Measurements from ENCODE around the gene CD200R1.
"Not testable (repeated sequence)": the region's sequence is repeated elsewhere in the genome, so short reads cannot be mapped to it uniquely, and the experiment has no call there.

Gene CD200R1

GRCh38 chr3:112925560-112925959, 49.3 kb downstream of the CD200R1 start:
- H3K27me3 ChIP-seq (ENCODE audit: insufficient read depth, poor library complexity, severe bottlenecking) = no peaks in the 10 kb centered on the region
- TF ChIP-seq CTCF (IDR thresholded peaks at IDR 0.05; ENCODE audit: insufficient read depth, low read length) (no peak), SPI1 (IDR thresholded peaks at IDR 0.05; ENCODE audit: borderline replicate concordance, low read depth) (no peak), GABPA (IDR thresholded peaks at IDR 0.05; ENCODE audit: low read depth) (no peak), REST (IDR thresholded peaks at IDR 0.05; ENCODE audit: insufficient replicate concordance, low read depth) (no peak)
- no peak overlapping the region for H3K27ac ChIP-seq (replicated peaks)
- H3K4me3 ChIP-seq (replicated peaks; ENCODE audit: insufficient read depth, low read length) = no peak overlapping the region
- no peak for DNase-seq (ENCODE audit: low read depth in 1 of 2, low spot score in 1 of 2)

- H3K27ac ChIP-seq (replicated peaks); DNase-seq (ENCODE audit: low read depth in 1 of 2, low spot score in 1 of 2): not testable (repeated sequence)
Measured at GRCh38 chr3:112919541-112919940, 55.4 kb downstream of the CD200R1 start.

GRCh38 chr3:112908252-112908651, 66.7 kb downstream of the CD200R1 start:
- DNase-seq (ENCODE audit: low read depth in 1 of 2, low spot score in 1 of 2) = no peak
- Histone ChIP-seq H3K27me3 (ENCODE audit: insufficient read depth, poor library complexity, severe bottlenecking) (no peaks in the 10 kb centered on the region), H3K4me3 (replicated peaks; ENCODE audit: insufficient read depth, low read length) (no peak overlapping the region), H3K27ac (replicated peaks) (no peak overlapping the region)
- TF ChIP-seq REST (IDR thresholded peaks at IDR 0.05; ENCODE audit: insufficient replicate concordance, low read depth) (no peak), POLR2AphosphoS5 (IDR thresholded peaks at IDR 0.05; ENCODE audit: low read depth) (no peak), CTCF (IDR thresholded peaks at IDR 0.05; ENCODE audit: insufficient read depth, low read length) (no peak), GABPA (IDR thresholded peaks at IDR 0.05; ENCODE audit: low read depth) (no peak)

More at GRCh38 chr3:112919541-112919940, 55.4 kb downstream of the CD200R1 start:
- not testable (repeated sequence) for H3K27me3 ChIP-seq (ENCODE audit: insufficient read depth, poor library complexity, severe bottlenecking); H3K4me3 ChIP-seq (replicated peaks; ENCODE audit: insufficient read depth, low read length)

GRCh38 chr3:112904786-112905185, 70.1 kb downstream of the CD200R1 start:
- no peak for DNase-seq (ENCODE audit: low read depth in 1 of 2, low spot score in 1 of 2)
- H3K27me3 ChIP-seq (ENCODE audit: insufficient read depth, poor library complexity, severe bottlenecking) = no peaks in the 10 kb centered on the region
- TF ChIP-seq CTCF (IDR thresholded peaks at IDR 0.05; ENCODE audit: insufficient read depth, low read length) (no peak), REST (IDR thresholded peaks at IDR 0.05; ENCODE audit: insufficient replicate concordance, low read depth) (no peak), POLR2AphosphoS5 (IDR thresholded peaks at IDR 0.05; ENCODE audit: low read depth) (no peak), SPI1 (IDR thresholded peaks at IDR 0.05; ENCODE audit: borderline replicate concordance, low read depth) (no peak), GABPA (IDR thresholded peaks at IDR 0.05; ENCODE audit: low read depth) (no peak)
- H3K27ac ChIP-seq (replicated peaks) = no peak overlapping the region
- no peak overlapping the region for H3K4me3 ChIP-seq (replicated peaks; ENCODE audit: insufficient read depth, low read length)
